Measurements from ENCODE around the gene ARMH1.

ARMH1 gene

DNA sequence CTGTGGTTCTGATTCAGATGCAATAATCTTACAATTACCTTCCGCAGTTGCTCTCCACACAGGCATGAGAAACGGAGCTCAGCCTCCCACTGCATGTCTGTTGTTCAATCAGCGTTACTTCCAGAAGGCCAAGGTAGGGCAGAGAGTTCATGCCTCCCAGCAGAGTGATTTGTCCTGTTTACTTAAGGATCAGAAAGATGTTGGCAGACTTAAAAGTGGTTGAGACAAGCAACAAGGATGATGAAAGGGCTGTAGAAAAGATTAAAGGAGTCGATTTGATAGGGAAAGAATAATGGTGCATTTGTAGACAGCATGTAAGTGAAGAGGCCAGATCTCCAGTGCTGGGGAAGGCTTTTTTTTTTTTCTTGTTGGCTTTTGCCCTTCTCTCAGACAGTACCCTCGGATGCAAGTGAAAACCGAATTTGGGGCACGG lies 26.6 kb downstream of the ARMH1 start:
- TF ChIP-seq, protein P1, sequence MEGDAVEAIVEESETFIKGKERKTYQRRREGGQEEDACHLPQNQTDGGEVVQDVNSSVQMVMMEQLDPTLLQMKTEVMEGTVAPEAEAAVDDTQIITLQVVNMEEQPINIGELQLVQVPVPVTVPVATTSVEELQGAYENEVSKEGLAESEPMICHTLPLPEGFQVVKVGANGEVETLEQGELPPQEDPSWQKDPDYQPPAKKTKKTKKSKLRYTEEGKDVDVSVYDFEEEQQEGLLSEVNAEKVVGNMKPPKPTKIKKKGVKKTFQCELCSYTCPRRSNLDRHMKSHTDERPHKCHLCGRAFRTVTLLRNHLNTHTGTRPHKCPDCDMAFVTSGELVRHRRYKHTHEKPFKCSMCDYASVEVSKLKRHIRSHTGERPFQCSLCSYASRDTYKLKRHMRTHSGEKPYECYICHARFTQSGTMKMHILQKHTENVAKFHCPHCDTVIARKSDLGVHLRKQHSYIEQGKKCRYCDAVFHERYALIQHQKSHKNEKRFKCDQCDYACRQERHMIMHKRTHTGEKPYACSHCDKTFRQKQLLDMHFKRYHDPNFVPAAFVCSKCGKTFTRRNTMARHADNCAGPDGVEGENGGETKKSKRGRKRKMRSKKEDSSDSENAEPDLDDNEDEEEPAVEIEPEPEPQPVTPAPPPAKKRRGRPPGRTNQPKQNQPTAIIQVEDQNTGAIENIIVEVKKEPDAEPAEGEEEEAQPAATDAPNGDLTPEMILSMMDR (IDR thresholded peaks at IDR 0.05) = no peak
- no peak overlapping the region for H3K4me3 ChIP-seq (ENCODE audit: low read depth in 1 of 2, low read length in 1 of 2)
- H3K27ac ChIP-seq = no peak overlapping the region
- H3K9me3 ChIP-seq = no peaks in the 10 kb centered on the region
- H3K27me3 ChIP-seq = no peaks in the 10 kb centered on the region
- peaks cover 9% of the 10 kb centered on the region in 2 experiments for H3K4me1 ChIP-seq (ENCODE audit: control insufficient read depth in 1 of 2, insufficient read depth in 1 of 2, low read depth in 1 of 2, low read length in 1 of 2)
- H3K36me3 ChIP-seq = no peaks in the 10 kb centered on the region

DNA sequence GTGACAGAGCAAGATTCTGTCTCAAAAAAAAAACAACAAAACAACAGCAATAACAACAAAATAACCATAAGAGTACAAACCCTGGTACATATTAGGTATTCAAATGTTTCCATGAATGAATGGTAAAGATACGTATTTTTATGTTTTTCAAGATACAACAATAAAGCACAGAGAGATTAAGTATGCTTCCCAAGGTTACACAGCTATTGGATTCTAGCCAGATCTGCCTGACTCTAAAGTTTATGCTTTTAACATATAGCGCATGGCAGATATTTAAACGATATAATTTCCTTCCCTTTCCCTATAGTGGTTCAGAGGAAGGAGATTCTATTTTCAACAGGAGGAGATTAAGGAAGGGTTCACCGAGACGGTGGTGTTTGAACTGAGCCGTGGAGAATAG lies 31.0 kb downstream of the ARMH1 start:
- Histone ChIP-seq H3K4me3 (ENCODE audit: low read depth in 1 of 2, low read length in 1 of 2) (no peak overlapping the region), H3K27ac (no peak overlapping the region), H3K36me3 (no peaks in the 10 kb centered on the region), H3K27me3 (no peaks in the 10 kb centered on the region), H3K9me3 (no peaks in the 10 kb centered on the region), H3K4me1 (ENCODE audit: control insufficient read depth in 1 of 2, insufficient read depth in 1 of 2, low read depth in 1 of 2, low read length in 1 of 2) (peaks cover 4 to 5% of the 10 kb centered on the region in 2 experiments)
- TF ChIP-seq, protein P1 (IDR thresholded peaks at IDR 0.05) = no peak

GRCh38 chr1:44705938-44706337 lies 31.4 kb downstream of the ARMH1 start:
- Histone ChIP-seq H3K36me3 (no peaks in the 10 kb centered on the region), H3K27ac (no peak overlapping the region), H3K9me3 (no peaks in the 10 kb centered on the region), H3K4me3 (ENCODE audit: low read depth in 1 of 2, low read length in 1 of 2) (no peak overlapping the region), H3K4me1 (ENCODE audit: control insufficient read depth in 1 of 2, insufficient read depth in 1 of 2, low read depth in 1 of 2, low read length in 1 of 2) (peaks cover 4 to 5% of the 10 kb centered on the region in 2 experiments), H3K27me3 (no peaks in the 10 kb centered on the region)
- TF ChIP-seq, protein P1 (IDR thresholded peaks at IDR 0.05) = no peak

GRCh38 chr1:44707112-44707881 lies 32.8 kb downstream of the ARMH1 start:
- H3K4me1 ChIP-seq (ENCODE audit: control insufficient read depth in 1 of 2, insufficient read depth in 1 of 2, low read depth in 1 of 2, low read length in 1 of 2) = peaks cover 4 to 5% of the 10 kb centered on the region in 2 experiments
- no peak overlapping the region for H3K4me3 ChIP-seq (ENCODE audit: low read depth in 1 of 2, low read length in 1 of 2)
- H3K36me3 ChIP-seq = no peaks in the 10 kb centered on the region
- TF ChIP-seq, protein P1 (IDR thresholded peaks at IDR 0.05) = no peak
- H3K27me3 ChIP-seq = no peaks in the 10 kb centered on the region
- no peak overlapping the region for H3K27ac ChIP-seq
- no peaks in the 10 kb centered on the region for H3K9me3 ChIP-seq

GRCh38 chr1:44707959-44708831 lies 33.7 kb downstream of the ARMH1 start:
- H3K27ac ChIP-seq = no peak overlapping the region
- TF ChIP-seq, protein P1 (IDR thresholded peaks at IDR 0.05) = peak; percentile 64
- no peaks in the 10 kb centered on the region for H3K27me3 ChIP-seq
- no peak overlapping the region for H3K4me3 ChIP-seq (ENCODE audit: low read depth in 1 of 2, low read length in 1 of 2)
- peaks cover 4 to 5% of the 10 kb centered on the region in 2 experiments for H3K4me1 ChIP-seq (ENCODE audit: control insufficient read depth in 1 of 2, insufficient read depth in 1 of 2, low read depth in 1 of 2, low read length in 1 of 2)
- H3K36me3 ChIP-seq = no peaks in the 10 kb centered on the region
- H3K9me3 ChIP-seq = no peaks in the 10 kb centered on the region
